Ishikawa (cell line): ENCODE results near the gene PRPH2.

Experiments used
- CREB1 ChIP-seq: IDR thresholded peaks from 2 replicates; pipeline ENCODE4 v1.6.1; 2012; ENCODE audit warnings: low read depth
- TAF1 ChIP-seq: IDR thresholded peaks from 2 replicates; pipeline ENCODE4 v1.6.1; 2012; ENCODE audit warnings: low read depth, mild to moderate bottlenecking
- TEAD4 ChIP-seq: IDR thresholded peaks from 2 replicates; pipeline ENCODE4 v1.6.1; 2012

DNA sequence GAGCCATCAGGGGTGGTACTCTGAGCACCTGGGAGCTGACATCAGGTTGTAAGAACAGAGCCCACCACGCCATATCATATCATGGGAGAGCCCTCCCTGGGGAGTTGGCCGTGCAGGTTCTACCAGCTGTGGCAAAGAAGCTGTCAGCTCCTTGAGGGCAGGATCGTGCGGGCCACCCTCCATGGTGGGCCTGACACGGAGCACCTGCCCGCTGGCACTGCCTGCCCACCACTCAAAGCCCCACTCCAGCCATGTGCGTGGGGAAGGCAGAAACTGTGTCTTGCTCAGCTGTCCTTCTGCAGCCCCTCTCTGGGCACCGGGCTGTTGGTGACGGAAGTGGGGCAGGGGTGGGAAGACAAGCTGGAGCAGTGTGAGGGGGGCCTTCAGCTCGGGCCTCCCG lies 14.3 kb downstream of the PRPH2 start:
- TF ChIP-seq TEAD4 (no peak), CREB1 (no peak), TAF1 (no peak)
